GM23338 (cell line): ENCODE measurements around the gene CAMK1. TPM values are rescaled to one million over a fixed set of nuclear protein-coding genes. Genes with fewer than 3 reads are reported as not detected.
A peak's percentile ranks its signal among the peaks of the same experiment; 100 is the strongest.

Source experiments
- ATAC-seq: fragments of 200-7000 bp; cut with Tn5 transposase; 3 replicates; pipeline ENCODE4 v1.9.1; 2020
- DNase-seq: peaks from one replicate; pipeline ENCODE4 v3.0.0-alpha.2; 2015; ENCODE audit warnings: low spot score
- H2AFZ ChIP-seq: fragments of 200-600 bp; sonication (generic); 2 replicates; pipeline ENCODE4 v1.8.0; 2016; ENCODE audit warnings: antibody characterized with exemption, mild to moderate bottlenecking, moderate library complexity
- H3F3A ChIP-seq: fragments of 200-600 bp; sonication (generic); replicated peaks from 2 replicates; pipeline ENCODE4 v1.8.0; 2017; ENCODE audit warnings: antibody characterized with exemption, mixed run types, low read depth
- H3K27ac ChIP-seq: fragments of 200-600 bp; sonication (generic); 2 replicates; pipeline ENCODE4 v1.6.1; 2016; ENCODE audit warnings: low read depth
- H3K27me3 ChIP-seq: fragments of 200-600 bp; sonication (generic); 2 replicates; pipeline ENCODE4 v1.8.0; 2016; ENCODE audit warnings: mild to moderate bottlenecking, mixed run types, moderate library complexity; ENCODE audit not compliant: insufficient read depth
- H3K36me3 ChIP-seq: fragments of 200-600 bp; sonication (generic); 2 replicates; pipeline ENCODE4 v1.8.0; 2016; ENCODE audit warnings: mild to moderate bottlenecking; ENCODE audit not compliant: insufficient read depth
- H3K4me1 ChIP-seq: fragments of 200-600 bp; sonication (generic); 2 replicates; pipeline ENCODE4 v1.8.0; 2016; ENCODE audit warnings: mild to moderate bottlenecking, moderate library complexity; ENCODE audit not compliant: insufficient read depth
- H3K4me2 ChIP-seq: fragments of 200-600 bp; sonication (generic); 2 replicates; pipeline ENCODE4 v1.7.1; 2017; ENCODE audit warnings: mixed run types
- H3K4me3 ChIP-seq: fragments of 200-600 bp; sonication (generic); 2 replicates; pipeline ENCODE4 v1.6.1; 2016; ENCODE audit warnings: mixed run types
- H3K79me2 ChIP-seq: fragments of 200-600 bp; sonication (generic); replicated peaks from 2 replicates; pipeline ENCODE4 v1.8.0; 2017; ENCODE audit warnings: mild to moderate bottlenecking; ENCODE audit not compliant: insufficient read depth
- H3K9me2 ChIP-seq: fragments of 200-600 bp; sonication (generic); 2 replicates; pipeline ENCODE4 v1.8.0; 2017; ENCODE audit not compliant: insufficient read depth
- H4K20me1 ChIP-seq: fragments of 200-600 bp; sonication (generic); replicated peaks from 2 replicates; pipeline ENCODE4 v1.8.0; 2017; ENCODE audit warnings: mild to moderate bottlenecking; ENCODE audit not compliant: insufficient read depth
- H3K27ac Mint-ChIP-seq: 2 replicates; pipeline ENCODE4 v1.8.0; 2020; ENCODE audit warnings: inconsistent platforms, mild to moderate bottlenecking, moderate library complexity, mixed read lengths
- H3K27me3 Mint-ChIP-seq: 3 replicates; pipeline ENCODE4 v1.8.0; 2022; ENCODE audit warnings: low read depth, mild to moderate bottlenecking, moderate library complexity, mixed read lengths, inconsistent platforms; ENCODE audit not compliant: insufficient read depth, poor library complexity
- H3K36me3 Mint-ChIP-seq: 3 replicates; pipeline ENCODE4 v1.8.0; 2021; ENCODE audit warnings: low read depth, mild to moderate bottlenecking, inconsistent platforms, moderate library complexity, mixed read lengths
- H3K4me1 Mint-ChIP-seq: 3 replicates; pipeline ENCODE4 v1.8.0; 2020; ENCODE audit warnings: mild to moderate bottlenecking, inconsistent platforms, mixed read lengths
- H3K4me3 Mint-ChIP-seq: 3 replicates; pipeline ENCODE4 v1.8.0; 2021; ENCODE audit warnings: moderate library complexity, mild to moderate bottlenecking, inconsistent platforms, mixed read lengths
- H3K9me3 Mint-ChIP-seq: 3 replicates; pipeline ENCODE4 v1.8.0; 2020; ENCODE audit warnings: moderate library complexity, mild to moderate bottlenecking, inconsistent platforms, mixed read lengths
- CREB1 ChIP-seq: fragments of 250-450 bp; sonication (Bioruptor Pico); IDR thresholded peaks from 2 replicates; pipeline ENCODE4 v1.5.0; 2020; ENCODE audit warnings: low read depth, mild to moderate bottlenecking, moderate library complexity
- POLR2AphosphoS5 ChIP-seq: IDR thresholded peaks from 2 replicates; pipeline ENCODE4 v1.6.1; 2016; ENCODE audit warnings: antibody characterized with exemption, low read depth
- ZNF331 ChIP-seq: fragments of 250-450 bp; sonication (Bioruptor Pico); IDR thresholded peaks from 2 replicates; pipeline ENCODE4 v1.5.0; 2020; ENCODE audit warnings: low read depth, mild to moderate bottlenecking, moderate library complexity
- long read RNA-seq: library from polyadenylated mRNA; unstranded; transcript quantifications from one replicate; pipeline ENCODE4 v2.0.0, GENCODE V29; 2020; ENCODE audit not compliant: unreplicated experiment
- polyA plus RNA-seq: library from polyadenylated mRNA; unstranded; fragments of >200 nt; fragmentation: Nextera tagmentation; extraction: Ambion mirVana; gene quantifications from 2 replicates; pipeline ENCODE4 v1.2.1, GENCODE V29; 2016
- total RNA-seq: library from RNA; depleted of rRNA; stranded (reverse); fragments of >200 nt; shearing (Covaris generic); gene quantifications from 2 replicates; pipeline ENCODE4 v1.2.3, GENCODE V29; 2014; rRNA removed
- TF ChIP-seq, protein P1 (sequence below): fragments of 250-450 bp; sonication (Bioruptor Pico); IDR thresholded peaks from 2 replicates; pipeline ENCODE4 v1.5.0; 2020; ENCODE audit warnings: mild to moderate bottlenecking, moderate library complexity

Gene CAMK1
- total RNA-seq (3.1 and 4.4 TPM in 2 replicates), polyA plus RNA-seq (4.4 and 4.9 TPM in 2 replicates)
- long read RNA-seq, transcript CAMK1-201 (12 exons, 1,488 nt) = major isoform, 9 of 11 reads
- long read RNA-seq, partial matches to known transcripts = 1 of 11 reads
- long read RNA-seq, other reads (novel, unspliced or antisense) = 1 of 11 reads

DNA sequence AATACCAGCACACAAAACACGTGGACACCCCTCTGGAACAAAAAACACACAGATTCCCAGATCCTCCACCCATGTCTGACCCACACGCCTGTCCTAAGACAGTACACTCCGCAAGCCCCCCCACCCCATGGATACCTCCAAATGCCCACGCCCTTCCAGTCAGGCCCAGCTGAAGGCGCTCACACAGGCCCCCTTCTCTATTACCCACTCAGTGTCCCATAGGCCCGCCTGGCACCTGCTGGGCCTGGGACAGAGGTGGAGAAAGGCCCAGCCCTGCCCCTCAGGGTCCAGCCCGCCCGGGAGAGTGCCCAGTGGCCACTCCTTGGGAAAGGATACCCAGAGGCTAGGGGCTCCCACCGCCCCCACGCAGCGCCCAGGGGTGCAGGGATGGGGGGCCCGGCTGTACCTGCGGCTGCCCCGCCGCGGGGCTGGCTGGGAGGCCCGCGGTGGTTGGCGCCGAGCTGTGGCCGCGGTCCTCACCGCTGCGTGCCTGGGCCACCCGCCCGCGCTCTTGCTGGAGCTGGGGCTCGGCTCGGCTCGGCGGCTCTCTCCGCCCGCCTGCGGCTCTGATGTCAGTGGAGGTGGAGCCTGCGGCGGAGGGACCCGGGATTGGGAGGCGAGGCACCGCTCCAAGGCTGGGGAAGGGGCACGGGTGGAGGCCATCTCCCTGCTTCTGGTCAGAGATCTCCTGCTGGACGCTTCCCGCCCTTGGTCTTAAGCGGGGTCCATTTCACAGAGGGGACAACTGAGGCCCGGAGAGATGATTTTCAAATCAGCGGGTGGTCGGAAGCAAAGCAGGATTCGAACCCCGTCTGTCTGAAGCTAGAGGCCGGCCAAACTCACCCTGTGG is at the start of gene CAMK1:
Gene CAMK1, minus strand, starts transcription at position 522 of the 850 bp plus-strand sequence. CDS start 2,198 bp downstream, outside the sequence.
- H2AFZ ChIP-seq = peak within 1 kb of the TSS; percentile 93
- Mint-ChIP-seq H3K4me1 (peaks cover 18% of the 10 kb centered on the region), H3K4me3 (peak within 1 kb of the TSS; percentile 69), H3K27me3 (peaks cover 42% of the 10 kb centered on the region), H3K27ac (no peak within 1 kb of the TSS), H3K36me3 (no peaks in the 10 kb centered on the region), H3K9me3 (no peaks in the 10 kb centered on the region)
- H3F3A ChIP-seq = no peaks in the 10 kb centered on the region
- H3K36me3 ChIP-seq = no peaks in the 10 kb centered on the region
- no peaks in the 10 kb centered on the region for H3K4me1 ChIP-seq
- DNase-seq = peak; percentile 86
- H3K79me2 ChIP-seq = no peaks in the 10 kb centered on the region
- no peak within 1 kb of the TSS for H3K27ac ChIP-seq
- no peaks in the 10 kb centered on the region for H3K9me2 ChIP-seq
- no peaks in the 10 kb centered on the region for H4K20me1 ChIP-seq
- peaks cover 62% of the 10 kb centered on the region for H3K27me3 ChIP-seq
- H3K4me2 ChIP-seq = peak within 1 kb of the TSS; percentile 85
- TF ChIP-seq ZNF331 (peak; percentile 89), CREB1 (peak; percentile 53; the same call in 1 of the 2 replicates), POLR2AphosphoS5 (peak; percentile 43; the same call in 1 of the 2 replicates)
- TF ChIP-seq, protein P1, sequence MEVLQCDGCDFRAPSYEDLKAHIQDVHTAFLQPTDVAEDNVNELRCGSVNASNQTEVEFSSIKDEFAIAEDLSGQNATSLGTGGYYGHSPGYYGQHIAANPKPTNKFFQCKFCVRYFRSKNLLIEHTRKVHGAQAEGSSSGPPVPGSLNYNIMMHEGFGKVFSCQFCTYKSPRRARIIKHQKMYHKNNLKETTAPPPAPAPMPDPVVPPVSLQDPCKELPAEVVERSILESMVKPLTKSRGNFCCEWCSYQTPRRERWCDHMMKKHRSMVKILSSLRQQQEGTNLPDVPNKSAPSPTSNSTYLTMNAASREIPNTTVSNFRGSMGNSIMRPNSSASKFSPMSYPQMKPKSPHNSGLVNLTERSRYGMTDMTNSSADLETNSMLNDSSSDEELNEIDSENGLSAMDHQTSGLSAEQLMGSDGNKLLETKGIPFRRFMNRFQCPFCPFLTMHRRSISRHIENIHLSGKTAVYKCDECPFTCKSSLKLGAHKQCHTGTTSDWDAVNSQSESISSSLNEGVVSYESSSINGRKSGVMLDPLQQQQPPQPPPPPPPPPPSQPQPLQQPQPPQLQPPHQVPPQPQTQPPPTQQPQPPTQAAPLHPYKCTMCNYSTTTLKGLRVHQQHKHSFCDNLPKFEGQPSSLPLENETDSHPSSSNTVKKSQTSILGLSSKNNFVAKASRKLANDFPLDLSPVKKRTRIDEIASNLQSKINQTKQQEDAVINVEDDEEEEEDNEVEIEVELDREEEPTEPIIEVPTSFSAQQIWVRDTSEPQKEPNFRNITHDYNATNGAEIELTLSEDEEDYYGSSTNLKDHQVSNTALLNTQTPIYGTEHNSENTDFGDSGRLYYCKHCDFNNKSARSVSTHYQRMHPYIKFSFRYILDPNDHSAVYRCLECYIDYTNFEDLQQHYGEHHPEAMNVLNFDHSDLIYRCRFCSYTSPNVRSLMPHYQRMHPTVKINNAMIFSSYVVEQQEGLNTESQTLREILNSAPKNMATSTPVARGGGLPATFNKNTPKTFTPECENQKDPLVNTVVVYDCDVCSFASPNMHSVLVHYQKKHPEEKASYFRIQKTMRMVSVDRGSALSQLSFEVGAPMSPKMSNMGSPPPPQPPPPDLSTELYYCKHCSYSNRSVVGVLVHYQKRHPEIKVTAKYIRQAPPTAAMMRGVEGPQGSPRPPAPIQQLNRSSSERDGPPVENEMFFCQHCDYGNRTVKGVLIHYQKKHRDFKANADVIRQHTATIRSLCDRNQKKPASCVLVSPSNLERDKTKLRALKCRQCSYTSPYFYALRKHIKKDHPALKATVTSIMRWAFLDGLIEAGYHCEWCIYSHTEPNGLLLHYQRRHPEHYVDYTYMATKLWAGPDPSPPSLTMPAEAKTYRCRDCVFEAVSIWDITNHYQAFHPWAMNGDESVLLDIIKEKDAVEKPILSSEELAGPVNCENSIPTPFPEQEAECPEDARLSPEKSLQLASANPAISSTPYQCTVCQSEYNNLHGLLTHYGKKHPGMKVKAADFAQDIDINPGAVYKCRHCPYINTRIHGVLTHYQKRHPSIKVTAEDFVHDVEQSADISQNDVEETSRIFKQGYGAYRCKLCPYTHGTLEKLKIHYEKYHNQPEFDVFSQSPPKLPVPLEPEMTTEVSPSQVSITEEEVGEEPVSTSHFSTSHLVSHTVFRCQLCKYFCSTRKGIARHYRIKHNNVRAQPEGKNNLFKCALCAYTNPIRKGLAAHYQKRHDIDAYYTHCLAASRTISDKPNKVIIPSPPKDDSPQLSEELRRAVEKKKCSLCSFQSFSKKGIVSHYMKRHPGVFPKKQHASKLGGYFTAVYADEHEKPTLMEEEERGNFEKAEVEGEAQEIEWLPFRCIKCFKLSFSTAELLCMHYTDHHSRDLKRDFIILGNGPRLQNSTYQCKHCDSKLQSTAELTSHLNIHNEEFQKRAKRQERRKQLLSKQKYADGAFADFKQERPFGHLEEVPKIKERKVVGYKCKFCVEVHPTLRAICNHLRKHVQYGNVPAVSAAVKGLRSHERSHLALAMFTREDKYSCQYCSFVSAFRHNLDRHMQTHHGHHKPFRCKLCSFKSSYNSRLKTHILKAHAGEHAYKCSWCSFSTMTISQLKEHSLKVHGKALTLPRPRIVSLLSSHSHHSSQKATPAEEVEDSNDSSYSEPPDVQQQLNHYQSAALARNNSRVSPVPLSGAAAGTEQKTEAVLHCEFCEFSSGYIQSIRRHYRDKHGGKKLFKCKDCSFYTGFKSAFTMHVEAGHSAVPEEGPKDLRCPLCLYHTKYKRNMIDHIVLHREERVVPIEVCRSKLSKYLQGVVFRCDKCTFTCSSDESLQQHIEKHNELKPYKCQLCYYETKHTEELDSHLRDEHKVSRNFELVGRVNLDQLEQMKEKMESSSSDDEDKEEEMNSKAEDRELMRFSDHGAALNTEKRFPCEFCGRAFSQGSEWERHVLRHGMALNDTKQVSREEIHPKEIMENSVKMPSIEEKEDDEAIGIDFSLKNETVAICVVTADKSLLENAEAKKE (CRISPR knock-in tag) = no peak
- H3K4me3 ChIP-seq = peak within 1 kb of the TSS; percentile 68
- peak; percentile 94 for ATAC-seq
